ENCODE data around the gene AFAP1L1.

AFAP1L1 gene

DNA sequence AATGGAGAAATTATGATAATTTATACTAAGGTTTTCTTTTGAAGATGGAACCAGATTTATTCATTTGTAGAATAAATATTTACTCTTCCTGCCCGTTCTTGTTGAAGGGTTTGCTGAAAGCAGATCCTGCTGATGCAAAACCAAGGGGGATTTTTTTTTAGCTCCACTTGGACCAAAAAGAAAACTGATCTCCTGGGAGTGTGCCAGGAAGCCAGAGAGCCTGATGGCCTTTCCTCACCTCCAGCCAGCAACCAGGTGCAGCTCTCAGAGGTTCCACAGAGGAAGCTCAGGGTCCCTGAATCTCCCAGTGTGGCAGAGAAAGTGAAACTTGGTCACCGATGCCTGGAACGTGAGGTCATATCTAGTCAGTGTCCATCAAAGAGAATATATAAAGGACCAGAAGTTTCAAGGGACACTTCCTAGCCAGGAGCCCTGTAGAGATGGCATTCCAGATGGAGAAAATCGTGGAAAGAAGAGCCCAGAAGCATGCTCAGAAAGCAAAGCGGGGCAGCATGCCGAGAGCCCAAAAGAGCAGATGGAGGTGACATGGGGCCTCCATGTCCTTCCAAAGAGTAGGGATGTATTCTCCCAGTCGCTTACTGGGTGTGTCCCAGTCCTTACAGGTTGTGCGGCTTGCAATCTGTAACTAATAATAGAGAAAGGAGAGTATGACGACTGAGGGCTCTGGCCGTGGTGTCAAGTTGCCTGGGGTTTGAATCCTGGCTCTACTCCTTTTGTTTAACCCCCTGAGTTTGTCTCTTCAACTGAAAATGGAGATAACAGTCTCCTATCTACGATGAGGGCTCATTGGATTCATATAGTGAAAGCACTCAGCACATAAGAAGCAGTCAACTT, 12.2 kb downstream of the AFAP1L1 start:
- in situ Hi-C loops (cut with HindIII; ENCODE audit: low sequenced_read_pairs): no loop called here

GRCh38 chr5:149284501-149284900, 12.8 kb downstream of the AFAP1L1 start:
- in situ Hi-C loops (cut with HindIII; ENCODE audit: low sequenced_read_pairs): no loop called here

GRCh38 chr5:149285153-149285552, 13.5 kb downstream of the AFAP1L1 start:
- in situ Hi-C loops (cut with HindIII; ENCODE audit: low sequenced_read_pairs): no loop called here

DNA sequence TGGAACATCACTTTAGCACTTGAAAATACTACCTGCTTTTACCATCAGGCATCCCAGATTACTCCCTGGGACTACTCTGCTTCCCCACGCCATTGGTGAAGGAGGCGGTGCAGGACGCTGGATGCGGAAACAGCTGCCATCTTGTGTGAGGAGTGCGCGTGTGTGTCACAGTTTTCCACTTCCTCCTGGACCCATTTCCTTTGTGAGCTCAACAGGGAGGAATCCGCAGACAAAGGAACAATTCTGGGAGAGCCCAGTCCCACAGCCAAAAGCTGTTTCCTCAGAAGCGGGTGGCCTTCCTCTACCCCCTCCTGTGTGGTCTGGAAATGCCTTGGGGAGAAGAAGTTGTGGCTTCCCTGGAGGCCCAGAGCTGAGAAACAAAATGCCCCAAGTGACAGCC, 16.8 kb downstream of the AFAP1L1 start:
- in situ Hi-C loops (cut with HindIII; ENCODE audit: low sequenced_read_pairs): no loop called here

DNA sequence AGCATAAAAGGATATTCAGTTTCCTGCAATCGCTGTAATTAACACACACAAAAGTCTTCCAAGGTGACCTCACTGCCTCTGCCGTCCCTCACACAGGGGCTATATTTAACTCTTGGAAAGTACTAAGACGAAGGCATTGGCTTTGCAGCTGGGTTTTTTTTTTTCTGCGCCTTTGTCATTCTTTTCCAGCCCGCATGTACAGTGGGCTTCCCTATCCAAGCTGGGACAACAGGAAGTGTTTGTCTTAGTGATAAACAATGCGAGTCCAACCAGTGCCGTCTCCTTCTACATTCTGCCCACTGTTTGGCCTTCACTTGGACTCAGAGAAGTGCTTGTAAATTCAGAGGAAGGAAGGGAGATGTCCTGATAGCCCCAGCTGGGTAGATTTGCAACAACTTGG, 17.6 kb downstream of the AFAP1L1 start:
- in situ Hi-C loops (cut with HindIII; ENCODE audit: low sequenced_read_pairs): no loop called here

- in situ Hi-C loops (cut with HindIII; ENCODE audit: low sequenced_read_pairs): no loop called here
Observed at GRCh38 chr5:149294872-149295829, 23.5 kb downstream of the AFAP1L1 start.

GRCh38 chr5:149297340-149298025, 25.8 kb downstream of the AFAP1L1 start:
- in situ Hi-C loops (cut with HindIII; ENCODE audit: low sequenced_read_pairs): no loop called here

- in situ Hi-C loops (cut with HindIII; ENCODE audit: low sequenced_read_pairs): no loop called here
Observed at GRCh38 chr5:149298163-149298562, 26.5 kb downstream of the AFAP1L1 start.

DNA sequence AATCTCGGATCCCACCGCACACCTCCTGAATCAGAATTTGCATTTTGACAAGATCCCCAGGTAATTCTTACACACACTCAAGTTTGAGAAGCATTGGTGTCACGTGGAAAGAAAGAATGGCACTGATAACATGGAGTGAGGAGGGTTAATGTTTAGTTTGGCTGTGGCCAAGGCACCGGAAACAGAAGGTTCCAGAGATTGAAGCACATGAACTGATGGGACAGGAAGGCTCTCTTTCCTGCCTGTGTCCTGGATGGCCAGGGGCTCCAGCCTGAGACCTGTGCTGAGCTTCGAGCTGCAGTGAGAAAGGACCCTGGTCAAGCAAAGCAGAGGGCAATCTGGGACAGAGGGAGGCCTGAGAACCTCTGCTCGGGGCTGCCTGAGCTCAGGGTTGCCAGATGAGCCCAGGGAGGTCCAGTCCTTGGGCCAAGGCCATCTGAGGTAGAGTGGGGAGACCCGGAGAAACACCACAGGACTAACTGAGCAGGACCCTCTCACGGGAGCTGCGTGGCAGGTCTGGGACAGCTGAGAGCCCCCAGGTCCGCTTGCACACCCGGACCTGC, 27.3 kb downstream of the AFAP1L1 start:
- in situ Hi-C loops (cut with HindIII; ENCODE audit: low sequenced_read_pairs): no loop called here

- in situ Hi-C loops (cut with HindIII; ENCODE audit: low sequenced_read_pairs): no loop called here
Observed at GRCh38 chr5:149299451-149300054, 27.9 kb downstream of the AFAP1L1 start.

DNA sequence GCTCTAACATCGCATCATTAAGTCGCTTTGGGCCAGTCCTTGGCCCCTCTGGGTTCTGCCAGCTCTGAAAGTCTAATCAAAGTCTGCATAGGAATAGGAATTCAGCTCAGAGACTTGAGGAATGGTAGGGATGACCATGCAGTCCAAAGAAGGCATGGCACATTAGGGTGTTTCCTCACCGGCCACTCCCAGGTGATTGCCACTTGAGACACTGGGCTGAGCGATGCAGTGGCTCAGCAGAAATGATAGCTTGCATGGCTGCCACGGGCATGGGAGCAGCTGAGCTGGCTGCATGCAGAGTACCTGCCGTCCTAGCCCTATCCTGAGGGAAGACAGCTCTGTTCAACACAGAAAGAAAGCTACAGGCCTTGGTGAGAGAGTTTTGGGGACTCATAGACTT, 28.8 kb downstream of the AFAP1L1 start:
- in situ Hi-C loops (cut with HindIII; ENCODE audit: low sequenced_read_pairs): no loop called here

DNA sequence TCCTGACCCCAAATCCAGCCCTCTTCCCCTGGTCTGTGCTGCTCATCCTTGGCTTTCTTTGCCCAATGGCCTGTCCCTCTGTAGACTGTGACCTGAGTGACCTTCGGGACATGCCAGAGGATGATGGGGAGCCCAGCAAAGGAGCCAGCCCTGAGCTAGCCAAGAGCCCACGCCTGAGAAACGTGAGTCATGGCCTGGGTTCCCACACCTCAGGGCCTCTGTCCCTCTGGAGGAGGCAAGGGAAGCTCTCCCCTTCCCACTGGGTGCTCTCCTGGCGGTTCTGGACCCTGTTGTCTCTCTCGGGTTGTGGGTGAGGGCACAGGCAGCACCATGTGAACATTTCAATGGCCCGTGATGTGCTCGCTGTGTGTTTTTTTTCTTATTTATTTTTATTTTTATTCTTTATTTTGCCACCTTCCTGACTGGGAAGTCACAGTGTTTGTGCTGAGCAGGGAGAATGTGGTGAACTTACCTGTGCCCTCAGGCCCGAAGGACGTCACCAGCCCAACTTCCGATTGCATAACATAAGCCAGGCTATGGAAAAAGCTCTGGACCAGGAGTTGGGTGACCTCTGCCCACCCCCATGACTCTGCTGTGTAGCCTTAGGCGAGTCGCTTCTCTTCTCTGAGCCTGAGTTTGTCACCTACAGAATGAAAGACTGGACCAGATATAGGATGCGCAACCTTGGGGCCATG, 29.5 kb downstream of the AFAP1L1 start:
- in situ Hi-C loops (cut with HindIII; ENCODE audit: low sequenced_read_pairs): no loop called here

DNA sequence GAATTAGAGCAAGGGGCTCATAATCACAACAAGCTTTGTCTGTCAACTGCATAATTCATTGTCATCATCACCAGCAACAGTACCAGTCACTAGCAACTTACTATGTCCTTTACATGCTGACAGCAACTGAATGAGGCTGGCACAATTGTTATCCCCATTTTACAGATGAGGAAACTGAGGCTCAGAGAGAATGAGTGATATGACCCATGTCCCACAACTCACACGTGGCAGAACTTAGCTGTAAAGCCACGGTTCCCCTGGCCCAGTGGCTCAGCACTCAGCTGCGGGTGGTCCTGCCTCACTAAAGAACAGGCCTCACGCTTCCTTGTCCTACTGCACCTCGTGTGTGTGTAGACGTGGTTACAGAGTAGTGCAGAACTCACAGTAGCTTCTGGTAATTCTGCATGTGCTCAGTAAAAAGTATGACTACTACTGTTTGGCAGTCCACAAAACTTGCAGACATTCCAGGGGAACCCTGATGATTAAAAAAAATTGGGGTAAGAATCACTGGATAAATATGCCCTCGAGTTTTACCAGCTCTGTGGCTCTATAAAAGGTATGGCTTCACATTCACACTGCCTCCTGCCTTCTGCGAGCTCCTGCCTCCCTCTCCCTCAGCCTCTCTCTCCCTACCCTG, 30.2 kb downstream of the AFAP1L1 start:
- in situ Hi-C loops (cut with HindIII; ENCODE audit: low sequenced_read_pairs): no loop called here

DNA sequence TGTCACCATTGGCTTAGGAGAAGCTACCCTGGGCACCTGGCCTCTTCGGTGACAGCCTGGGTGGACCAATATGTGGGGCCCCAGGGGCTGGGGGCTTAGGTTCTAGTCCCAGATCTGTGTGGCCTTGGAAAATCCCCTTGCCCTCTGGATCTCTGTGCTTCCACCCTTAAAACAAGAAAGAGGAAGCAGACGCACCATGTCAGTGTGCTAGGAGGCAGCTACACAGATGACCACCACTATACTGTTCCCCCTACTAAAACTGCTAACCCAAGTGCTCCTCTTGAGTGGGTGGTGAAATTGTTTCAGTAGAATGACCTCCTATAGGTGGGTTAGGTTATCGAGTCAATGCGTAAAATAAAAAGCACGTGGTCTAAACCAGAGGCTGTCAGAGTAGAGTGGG, 31.0 kb downstream of the AFAP1L1 start:
- in situ Hi-C loops (cut with HindIII; ENCODE audit: low sequenced_read_pairs): no loop called here

DNA sequence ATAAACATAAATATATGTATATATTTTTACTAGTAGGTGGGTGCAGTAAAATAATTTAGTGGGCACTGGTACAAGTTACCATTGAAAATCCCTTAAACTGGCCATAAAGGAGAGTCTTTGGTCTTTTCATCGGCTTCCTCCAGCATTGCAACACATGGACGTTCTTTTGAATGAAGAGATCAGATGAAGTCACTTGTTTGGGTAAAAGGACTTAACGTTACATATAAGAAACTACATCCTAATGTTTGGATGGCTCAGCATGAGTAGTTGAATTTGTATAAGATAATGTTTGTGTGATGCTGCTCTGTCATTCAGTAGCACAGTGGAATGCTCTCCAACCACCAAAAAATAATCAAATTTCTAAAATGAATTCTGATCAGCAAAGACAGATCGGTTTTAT, 31.6 kb downstream of the AFAP1L1 start:
- in situ Hi-C loops (cut with HindIII; ENCODE audit: low sequenced_read_pairs): no loop called here

DNA sequence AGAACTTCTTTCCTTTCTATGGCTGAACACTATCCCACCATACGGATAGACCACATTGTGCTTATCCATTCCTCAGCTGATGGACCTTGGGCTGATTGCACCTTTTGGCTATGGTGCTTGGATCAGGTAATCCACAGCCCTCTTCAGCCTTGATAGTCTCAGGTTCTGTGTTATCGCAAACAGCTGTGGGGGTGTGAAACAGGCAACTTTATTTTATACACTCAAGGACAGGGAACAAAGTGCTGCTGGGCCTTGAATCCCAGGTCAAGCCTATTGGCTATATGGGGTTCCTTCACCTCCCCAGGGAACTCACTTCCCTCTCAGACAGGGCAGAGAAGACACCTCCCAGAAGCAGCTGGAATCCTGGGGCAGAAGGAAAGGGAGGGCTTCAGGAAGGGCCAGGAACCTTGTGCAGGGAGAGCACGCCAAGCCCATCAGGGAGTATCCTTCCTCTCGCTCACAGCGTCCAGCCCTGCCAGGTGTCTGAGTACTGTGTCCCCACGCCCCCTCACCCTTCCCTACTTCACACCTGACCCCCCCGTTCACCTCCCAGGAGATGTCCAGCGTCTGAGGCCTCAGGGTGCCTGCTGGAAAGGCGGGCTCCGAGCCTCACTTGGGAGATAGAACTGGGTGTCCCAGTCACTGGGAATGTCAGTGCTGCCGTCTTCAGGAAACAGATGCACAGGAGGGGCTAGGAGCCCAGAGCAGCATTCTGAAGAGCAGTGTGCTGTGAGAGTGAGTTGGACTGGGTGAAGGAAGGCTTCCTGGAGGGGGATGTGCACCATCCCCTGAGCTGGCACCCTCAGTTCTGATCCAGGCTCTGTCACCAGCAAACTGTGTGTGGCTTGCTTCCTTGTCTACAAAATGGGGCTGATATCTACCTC, 32.8 kb downstream of the AFAP1L1 start:
- in situ Hi-C loops (cut with HindIII; ENCODE audit: low sequenced_read_pairs): no loop called here

DNA sequence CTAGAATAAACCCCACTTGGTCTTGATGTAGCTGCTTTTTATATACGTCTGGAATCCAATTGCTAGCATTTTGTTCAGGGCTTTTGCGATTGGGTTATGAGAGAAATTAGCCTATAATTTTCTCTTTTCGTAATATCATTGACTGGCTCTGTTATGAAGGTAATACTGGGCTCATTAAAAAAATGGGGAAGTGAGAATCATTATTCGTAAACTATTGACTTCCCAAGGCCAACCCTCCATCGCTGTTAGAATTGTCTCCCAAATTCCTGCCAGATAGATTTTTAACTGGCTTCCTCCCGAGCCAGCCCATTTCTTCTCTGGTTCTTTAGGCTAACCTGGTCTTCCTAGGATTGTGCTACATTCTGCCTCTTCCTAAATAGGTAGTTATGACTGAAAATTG, 37.7 kb downstream of the AFAP1L1 start:
- in situ Hi-C loops (cut with HindIII; ENCODE audit: low sequenced_read_pairs): no loop called here

- in situ Hi-C loops (cut with HindIII; ENCODE audit: low sequenced_read_pairs): no loop called here
Observed at GRCh38 chr5:149310488-149310887, 38.8 kb downstream of the AFAP1L1 start.
